ENCODE results near the gene HMBS.

DNA sequence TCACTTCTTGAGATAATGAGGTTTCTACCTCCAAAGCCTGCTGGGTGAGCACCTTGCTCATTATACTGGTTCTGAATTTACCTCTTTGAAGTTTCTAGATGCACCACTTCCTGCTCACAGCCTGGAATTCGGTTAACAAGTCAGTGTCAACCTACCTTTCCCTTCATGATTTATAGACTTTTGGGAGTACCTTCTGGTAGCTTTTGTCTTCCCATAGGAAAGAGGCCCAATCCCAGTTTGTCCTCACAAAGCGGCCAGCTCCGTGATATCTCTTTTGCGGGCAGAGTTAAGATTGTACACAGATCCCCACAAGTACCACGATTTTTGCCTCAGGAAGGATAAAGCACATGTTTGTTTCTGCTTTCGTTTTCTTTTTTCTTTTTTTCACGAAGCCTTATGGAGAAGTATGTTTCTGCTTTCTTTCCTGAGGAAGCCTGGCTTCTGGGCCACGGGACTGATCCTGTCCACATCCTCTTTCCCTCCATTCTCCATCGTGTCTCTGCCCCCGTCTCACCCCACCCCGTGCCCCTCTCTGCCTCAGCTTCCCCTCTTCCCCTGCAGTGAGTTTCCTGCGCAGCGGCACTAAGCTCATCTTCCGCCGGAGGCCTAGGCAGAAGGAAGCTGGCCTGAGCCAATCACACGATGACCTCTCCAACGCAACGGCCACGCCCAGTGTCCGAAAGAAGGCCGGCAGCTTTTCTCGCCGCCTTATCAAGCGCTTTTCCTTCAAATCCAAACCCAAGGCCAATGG, 31.0 kb downstream of the HMBS start:
- TF ChIP-seq, protein P1, sequence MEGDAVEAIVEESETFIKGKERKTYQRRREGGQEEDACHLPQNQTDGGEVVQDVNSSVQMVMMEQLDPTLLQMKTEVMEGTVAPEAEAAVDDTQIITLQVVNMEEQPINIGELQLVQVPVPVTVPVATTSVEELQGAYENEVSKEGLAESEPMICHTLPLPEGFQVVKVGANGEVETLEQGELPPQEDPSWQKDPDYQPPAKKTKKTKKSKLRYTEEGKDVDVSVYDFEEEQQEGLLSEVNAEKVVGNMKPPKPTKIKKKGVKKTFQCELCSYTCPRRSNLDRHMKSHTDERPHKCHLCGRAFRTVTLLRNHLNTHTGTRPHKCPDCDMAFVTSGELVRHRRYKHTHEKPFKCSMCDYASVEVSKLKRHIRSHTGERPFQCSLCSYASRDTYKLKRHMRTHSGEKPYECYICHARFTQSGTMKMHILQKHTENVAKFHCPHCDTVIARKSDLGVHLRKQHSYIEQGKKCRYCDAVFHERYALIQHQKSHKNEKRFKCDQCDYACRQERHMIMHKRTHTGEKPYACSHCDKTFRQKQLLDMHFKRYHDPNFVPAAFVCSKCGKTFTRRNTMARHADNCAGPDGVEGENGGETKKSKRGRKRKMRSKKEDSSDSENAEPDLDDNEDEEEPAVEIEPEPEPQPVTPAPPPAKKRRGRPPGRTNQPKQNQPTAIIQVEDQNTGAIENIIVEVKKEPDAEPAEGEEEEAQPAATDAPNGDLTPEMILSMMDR (IDR thresholded peaks at IDR 0.05): no peak
- TF ChIP-seq POLR2A (IDR thresholded peaks at IDR 0.05): no peak

Measured in body of pancreas (tissue), 4 donors.